Spleen (tissue), 7 donors: ENCODE results near the gene RBL1.

ENCODE experiments used
- POLR2A ChIP-seq, 3 donors: fragments of 450-650 bp; IDR thresholded peaks; one replicate each; pipeline ENCODE4 v1.5.1; 2017; ENCODE audit warnings: antibody characterized with exemption in 3 of 3, mild to moderate bottlenecking in 1 of 3
- POLR2AphosphoS5 ChIP-seq, 3 donors: sonication (generic); formaldehyde crosslinking; IDR thresholded peaks; one replicate each; pipeline ENCODE4 v1.5.1; 2017; ENCODE audit warnings: antibody characterized with exemption in 3 of 3
- TF ChIP-seq, protein P1 (sequence below), 11 experiments: fragments of 200-600 bp in 7 of 11; fragments of 450-650 bp in 4 of 11; sonication (generic) in 4 of 11; IDR thresholded peaks in 8 of 11; conservative IDR thresholded peaks in 3 of 11; 1 replicate in 7 of 11; 2 replicates in 4 of 11; pipeline versions ENCODE4 v1.4.0 to v1.8.0; 2016 to 2021; ENCODE audit warnings: antibody characterized with exemption in 11 of 11, inconsistent platforms in 4 of 11, mild to moderate bottlenecking in 1 of 11
- donor health status: DM: no; HTN: no; CAD: no; lungs with moderate emphysema.
- donor health status: DM: no; HTN: no; CAD: no.
- donor health status: DM: no; HTN: no; CAD: no.

DNA sequence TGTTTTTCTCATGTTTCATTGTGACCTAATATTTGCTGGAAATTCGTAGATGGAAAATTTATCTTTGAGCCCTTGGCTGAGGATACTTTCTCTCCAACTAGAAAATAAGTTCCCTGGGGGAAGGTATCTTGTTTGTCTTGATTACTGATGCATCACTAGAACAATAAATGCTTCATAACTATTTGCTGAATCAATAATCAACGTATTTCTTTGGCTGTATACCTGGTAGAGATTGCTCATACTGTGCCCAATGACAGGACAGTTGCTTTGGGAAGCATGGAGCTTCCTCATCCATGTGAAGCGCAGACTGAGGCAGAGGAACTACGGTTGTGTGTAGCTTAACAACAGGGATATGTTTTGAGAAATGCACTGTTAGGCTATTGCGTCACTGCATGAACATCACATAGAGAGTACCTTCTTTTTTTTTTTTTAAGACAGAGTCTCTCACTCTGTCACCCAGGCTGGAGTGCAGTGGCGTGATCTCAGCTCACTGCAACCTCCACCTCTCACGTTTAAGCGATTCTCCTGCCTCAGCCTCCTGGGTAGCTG, 49.1 kb upstream of the RBL1 start:
- TF ChIP-seq, protein P1, sequence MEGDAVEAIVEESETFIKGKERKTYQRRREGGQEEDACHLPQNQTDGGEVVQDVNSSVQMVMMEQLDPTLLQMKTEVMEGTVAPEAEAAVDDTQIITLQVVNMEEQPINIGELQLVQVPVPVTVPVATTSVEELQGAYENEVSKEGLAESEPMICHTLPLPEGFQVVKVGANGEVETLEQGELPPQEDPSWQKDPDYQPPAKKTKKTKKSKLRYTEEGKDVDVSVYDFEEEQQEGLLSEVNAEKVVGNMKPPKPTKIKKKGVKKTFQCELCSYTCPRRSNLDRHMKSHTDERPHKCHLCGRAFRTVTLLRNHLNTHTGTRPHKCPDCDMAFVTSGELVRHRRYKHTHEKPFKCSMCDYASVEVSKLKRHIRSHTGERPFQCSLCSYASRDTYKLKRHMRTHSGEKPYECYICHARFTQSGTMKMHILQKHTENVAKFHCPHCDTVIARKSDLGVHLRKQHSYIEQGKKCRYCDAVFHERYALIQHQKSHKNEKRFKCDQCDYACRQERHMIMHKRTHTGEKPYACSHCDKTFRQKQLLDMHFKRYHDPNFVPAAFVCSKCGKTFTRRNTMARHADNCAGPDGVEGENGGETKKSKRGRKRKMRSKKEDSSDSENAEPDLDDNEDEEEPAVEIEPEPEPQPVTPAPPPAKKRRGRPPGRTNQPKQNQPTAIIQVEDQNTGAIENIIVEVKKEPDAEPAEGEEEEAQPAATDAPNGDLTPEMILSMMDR (IDR thresholded peaks at IDR 0.05 in 8 of 11, conservative IDR thresholded peaks at IDR 0.05 in 3 of 11), result no peak
- TF ChIP-seq POLR2A (IDR thresholded peaks at IDR 0.05), result no peak
- TF ChIP-seq POLR2AphosphoS5 (IDR thresholded peaks at IDR 0.05), result no peak
